Naive B cell (primary cell): ENCODE results near the gene ATF6. TPM values are rescaled to one million over a fixed set of nuclear protein-coding genes. Genes with fewer than 3 reads are reported as not detected.
"Not testable (repeated sequence)": the region's sequence is repeated elsewhere in the genome, so short reads cannot be mapped to it uniquely, and the experiment has no call there.

Experiments used
- ATAC-seq, 2 donors: fragments of 150-1000 bp; cut with Tn5 transposase; 2 replicates each; pipeline ENCODE4 v1.10.0; 2021; ENCODE audit warnings: low read depth in 2 of 2, mild to moderate bottlenecking in 2 of 2, moderate library complexity in 2 of 2
- DNase-seq: peaks from one replicate; pipeline ENCODE4 v3.0.0; 2022
- H3K27ac Mint-ChIP-seq, 6 donors: one replicate each; pipeline ENCODE4 v1.8.0; 2020 to 2022; ENCODE audit warnings: mild to moderate bottlenecking in 6 of 6, mixed read lengths in 6 of 6, moderate library complexity in 5 of 6, inconsistent platforms in 2 of 6
- H3K27me3 Mint-ChIP-seq, 3 donors: one replicate each; pipeline ENCODE4 v1.8.0; 2021 to 2022; ENCODE audit warnings: mixed read lengths in 3 of 3, mild to moderate bottlenecking in 1 of 3
- H3K36me3 Mint-ChIP-seq, 2 donors: one replicate each; pipeline ENCODE4 v1.8.0; 2020 to 2022; ENCODE audit warnings: mixed read lengths in 2 of 2, inconsistent platforms in 1 of 2, mild to moderate bottlenecking in 1 of 2
- H3K4me1 Mint-ChIP-seq, 3 donors: one replicate each; pipeline ENCODE4 v1.8.0; 2020 to 2022; ENCODE audit warnings: mixed read lengths in 3 of 3, inconsistent platforms in 1 of 3, mild to moderate bottlenecking in 1 of 3, moderate library complexity in 1 of 3
- H3K4me3 Mint-ChIP-seq, 8 donors: one replicate each; pipeline ENCODE4 v1.8.0; 2020 to 2022; ENCODE audit warnings: mild to moderate bottlenecking in 8 of 8, mixed read lengths in 8 of 8, moderate library complexity in 8 of 8, inconsistent platforms in 2 of 8
- H3K9me3 Mint-ChIP-seq, 7 donors: one replicate each; pipeline ENCODE4 v1.8.0; 2020 to 2022; ENCODE audit warnings: mixed read lengths in 7 of 7, mild to moderate bottlenecking in 5 of 7, inconsistent platforms in 2 of 7, moderate library complexity in 1 of 7
- polyA plus RNA-seq, 6 donors: library from polyadenylated mRNA; unstranded; fragments of 300-500 nt; fragmentation: Illumina TruSeq; gene quantifications; one replicate each; pipeline ENCODE4 v1.2.3, GENCODE V29; 2021; ENCODE audit warnings: low read depth in 6 of 6

The ATF6 gene
- polyA plus RNA-seq, 6 donors from 2014 or later, result 12.0 to 15.3 (median 14.3) TPM

DNA sequence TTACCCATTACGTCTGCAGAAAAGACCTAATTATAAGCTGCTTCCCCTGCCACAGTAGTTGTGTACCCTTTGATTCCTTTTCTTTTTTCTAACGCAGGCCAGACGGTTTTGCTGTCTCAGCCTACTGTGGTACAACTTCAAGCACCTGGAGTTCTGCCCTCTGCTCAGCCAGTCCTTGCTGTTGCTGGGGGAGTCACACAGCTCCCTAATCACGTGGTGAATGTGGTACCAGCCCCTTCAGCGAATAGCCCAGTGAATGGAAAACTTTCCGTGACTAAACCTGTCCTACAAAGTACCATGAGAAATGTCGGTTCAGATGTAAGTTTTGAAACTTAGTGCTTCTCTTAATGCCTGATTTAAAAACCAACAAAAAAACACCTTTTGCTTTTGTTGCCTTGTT is 35.8 kb downstream of the ATF6 start:
- Mint-ChIP-seq H3K4me3 (no peak overlapping the region), H3K36me3 (peaks cover 34 to 35% of the 10 kb centered on the region in 2 donors), H3K9me3 (no peaks in the 10 kb centered on the region)

GRCh38 chr1:161803181-161803580 is 37.1 kb downstream of the ATF6 start:
- Mint-ChIP-seq H3K27ac (peak overlapping the region in 2 of 6 donors; percentile 28 to 64), H3K36me3 (peaks cover 28 to 35% of the 10 kb centered on the region in 2 donors), H3K4me1 (no peaks in the 10 kb centered on the region), H3K4me3 (no peak overlapping the region), H3K27me3 (no peaks in the 10 kb centered on the region), H3K9me3 (no peaks in the 10 kb centered on the region)
- DNase-seq (no peak), ATAC-seq (no peak)

More for the DNA sequence above, 35.8 kb downstream of the ATF6 start:
- ATAC-seq (no peak), DNase-seq (no peak)
- no peaks in the 10 kb centered on the region for H3K27me3 Mint-ChIP-seq
- peak overlapping the region in 1 of 6 donors; percentile 2 for H3K27ac Mint-ChIP-seq
- H3K4me1 Mint-ChIP-seq, result no peaks in the 10 kb centered on the region

GRCh38 chr1:161805399-161806197 is 39.5 kb downstream of the ATF6 start:
- Mint-ChIP-seq H3K4me3 (no peak overlapping the region), H3K4me1 (no peaks in the 10 kb centered on the region), H3K27ac (peak overlapping the region in 2 of 6 donors; percentile 35 to 41), H3K36me3 (peaks cover 28 to 38% of the 10 kb centered on the region in 2 donors), H3K9me3 (peaks cover 3 to 15% (median 11%) of the 10 kb centered on the region in 7 donors), H3K27me3 (no peaks in the 10 kb centered on the region)
- ATAC-seq (no peak), DNase-seq (no peak)

DNA sequence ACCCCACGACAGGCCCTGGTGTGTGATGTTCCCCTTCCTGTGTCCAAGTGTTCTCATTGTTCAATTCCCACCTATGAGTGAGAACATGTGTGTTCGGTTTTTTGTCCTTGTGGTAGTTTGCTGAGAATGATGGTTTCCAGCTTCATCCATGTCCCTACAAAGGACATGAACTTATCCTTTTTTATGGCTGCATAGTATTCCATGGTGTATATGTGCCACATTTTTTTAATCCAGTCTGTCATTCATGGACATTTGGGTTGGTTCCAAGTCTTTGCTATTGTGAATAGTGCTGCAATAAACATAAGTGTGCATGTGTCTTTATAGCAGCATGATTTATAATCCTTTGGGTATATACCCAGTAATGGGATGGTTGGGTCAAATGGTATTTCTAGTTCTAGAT is 43.1 kb downstream of the ATF6 start:
- H3K4me3 Mint-ChIP-seq, H3K27ac Mint-ChIP-seq, DNase-seq, ATAC-seq, H3K4me1 Mint-ChIP-seq, H3K27me3 Mint-ChIP-seq: not testable (repeated sequence)
- peaks cover 29 to 43% of the 10 kb centered on the region in 2 donors for H3K36me3 Mint-ChIP-seq
- H3K9me3 Mint-ChIP-seq, result peaks cover 4 to 17% (median 13%) of the 10 kb centered on the region in 7 donors

GRCh38 chr1:161809656-161810055 is 43.5 kb downstream of the ATF6 start:
- H3K4me1 Mint-ChIP-seq, ATAC-seq, H3K27ac Mint-ChIP-seq, H3K27me3 Mint-ChIP-seq, DNase-seq, H3K4me3 Mint-ChIP-seq: not testable (repeated sequence)
- peaks cover 4 to 17% (median 13%) of the 10 kb centered on the region in 7 donors for H3K9me3 Mint-ChIP-seq
- H3K36me3 Mint-ChIP-seq, result peaks cover 29 to 43% of the 10 kb centered on the region in 2 donors

- Mint-ChIP-seq H3K4me1 (no peaks in the 10 kb centered on the region), H3K27me3 (no peaks in the 10 kb centered on the region), H3K9me3 (peaks cover 4 to 17% (median 13%) of the 10 kb centered on the region in 7 donors), H3K27ac (no peak overlapping the region), H3K36me3 (peaks cover 27 to 43% of the 10 kb centered on the region in 2 donors), H3K4me3 (no peak overlapping the region)
- ATAC-seq (no peak), DNase-seq (no peak)
Measured at GRCh38 chr1:161810780-161811179, 44.7 kb downstream of the ATF6 start.

DNA sequence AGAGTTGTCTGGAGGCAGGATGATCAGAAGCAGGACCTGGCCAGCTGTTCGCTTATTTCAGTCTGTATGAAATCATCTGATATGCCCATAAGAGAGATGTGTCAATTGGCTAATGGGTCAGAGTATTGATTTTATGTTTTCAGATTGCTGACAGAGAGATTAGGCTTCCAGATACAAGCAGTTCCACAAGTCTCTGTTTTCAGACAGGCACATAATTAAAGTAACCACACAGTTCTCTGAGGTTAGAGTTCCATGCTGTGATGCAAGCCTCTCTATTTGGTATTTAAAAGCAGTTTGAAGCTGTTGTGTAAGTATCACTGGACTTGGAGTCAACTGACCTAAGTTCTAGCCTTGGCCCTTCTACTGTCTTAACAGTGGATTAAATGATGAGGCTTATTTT is 50.1 kb downstream of the ATF6 start:
- Mint-ChIP-seq H3K27me3 (no peaks in the 10 kb centered on the region), H3K36me3 (peaks cover 11 to 31% of the 10 kb centered on the region in 2 donors), H3K27ac (no peak overlapping the region), H3K4me3 (no peak overlapping the region), H3K4me1 (peaks cover 0 to 5% (median 0%) of the 10 kb centered on the region in 3 donors), H3K9me3 (peaks cover 0 to under 1% (median 0%) of the 10 kb centered on the region in 7 donors)
- DNase-seq (no peak), ATAC-seq (no peak)

GRCh38 chr1:161817176-161817730 is 51.1 kb downstream of the ATF6 start:
- ATAC-seq (no peak), DNase-seq (no peak)
- H3K4me1 Mint-ChIP-seq, result peaks cover 0 to 5% (median 0%) of the 10 kb centered on the region in 3 donors
- H3K27me3 Mint-ChIP-seq, result no peaks in the 10 kb centered on the region
- H3K4me3 Mint-ChIP-seq, result no peak overlapping the region
- peak overlapping the region in 2 of 6 donors; percentile 37 to 39 for H3K27ac Mint-ChIP-seq
- peaks cover 14 to 25% of the 10 kb centered on the region in 2 donors for H3K36me3 Mint-ChIP-seq
- H3K9me3 Mint-ChIP-seq, result no peaks in the 10 kb centered on the region

- no peak for ATAC-seq
- H3K9me3 Mint-ChIP-seq, result no peaks in the 10 kb centered on the region
- H3K4me3 Mint-ChIP-seq, result no peak overlapping the region
- peaks cover 0 to 5% (median 0%) of the 10 kb centered on the region in 3 donors for H3K4me1 Mint-ChIP-seq
- no peak for DNase-seq
- H3K27ac Mint-ChIP-seq, result no peak overlapping the region
- H3K27me3 Mint-ChIP-seq, result no peaks in the 10 kb centered on the region
- H3K36me3 Mint-ChIP-seq, result peaks cover 27 to 32% of the 10 kb centered on the region in 2 donors
Measured at GRCh38 chr1:161820914-161821313, 54.8 kb downstream of the ATF6 start.

DNA sequence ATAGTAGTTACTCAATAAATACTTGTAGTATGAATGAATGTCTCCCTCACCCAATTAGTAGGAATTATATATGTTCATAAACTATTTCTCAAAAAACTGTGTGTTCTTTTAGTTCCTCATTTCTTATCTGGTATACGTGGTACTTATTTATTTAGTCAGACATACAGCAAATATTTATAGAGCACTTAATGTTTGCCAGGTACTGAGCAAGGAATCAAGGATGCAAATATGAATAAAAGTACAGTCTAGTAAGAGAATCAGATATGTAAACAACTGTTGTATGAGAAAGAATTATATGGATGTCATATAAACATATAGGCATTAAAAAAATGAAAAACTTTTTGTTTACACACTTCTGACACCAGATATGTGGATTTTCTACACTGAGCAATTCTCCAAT is 58.5 kb downstream of the ATF6 start:
- H3K36me3 Mint-ChIP-seq, result peaks cover 43 to 44% of the 10 kb centered on the region in 2 donors
- DNase-seq (no peak), ATAC-seq (no peak)
- no peaks in the 10 kb centered on the region for H3K9me3 Mint-ChIP-seq
- no peaks in the 10 kb centered on the region for H3K27me3 Mint-ChIP-seq
- no peak overlapping the region for H3K27ac Mint-ChIP-seq
- H3K4me1 Mint-ChIP-seq, result no peaks in the 10 kb centered on the region
- H3K4me3 Mint-ChIP-seq, result no peak overlapping the region

DNA sequence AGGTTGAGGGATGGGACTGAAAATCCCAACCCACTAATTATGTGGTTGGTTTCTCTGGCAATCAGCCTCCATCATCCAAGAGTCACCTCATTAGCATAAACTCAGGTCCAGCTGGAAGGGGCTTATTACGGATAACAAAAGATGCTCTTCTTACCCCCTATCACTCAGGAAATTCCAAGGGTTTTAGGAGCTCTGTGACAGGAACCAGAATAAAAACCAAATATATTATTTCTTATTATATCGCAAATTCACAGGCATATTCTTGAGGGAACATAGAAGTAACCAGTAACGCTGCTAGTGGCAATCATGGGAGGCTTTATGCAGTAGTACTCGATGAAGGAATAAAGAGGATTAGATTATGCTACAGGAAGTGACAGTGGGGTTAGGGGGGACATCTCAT is 59.7 kb downstream of the ATF6 start:
- Mint-ChIP-seq H3K4me3 (no peak overlapping the region), H3K27ac (no peak overlapping the region), H3K36me3 (peaks cover 38 to 43% of the 10 kb centered on the region in 2 donors), H3K9me3 (no peaks in the 10 kb centered on the region), H3K27me3 (no peaks in the 10 kb centered on the region), H3K4me1 (no peaks in the 10 kb centered on the region)
- no peak for DNase-seq
- no peak for ATAC-seq

DNA sequence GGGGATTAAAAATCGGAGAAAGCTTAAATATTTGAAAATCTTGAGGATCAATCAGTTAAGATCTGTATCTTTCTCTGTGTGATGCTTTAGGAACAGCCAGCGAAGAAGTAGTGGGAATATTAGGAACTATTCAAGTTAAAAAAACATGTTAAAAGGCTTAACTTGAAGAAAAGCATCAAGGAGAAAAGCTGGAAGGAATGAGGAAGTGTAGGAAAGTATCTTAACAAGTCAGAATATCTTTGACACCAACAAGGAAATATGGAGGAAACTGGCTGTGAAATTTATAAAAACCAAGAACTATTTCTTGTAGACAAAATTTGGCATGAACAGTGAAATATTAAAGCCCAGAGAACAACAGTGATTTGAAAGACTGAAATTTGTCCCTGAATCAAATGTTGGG is 60.4 kb downstream of the ATF6 start:
- DNase-seq (no peak), ATAC-seq (no peak)
- peaks cover 32 to 37% of the 10 kb centered on the region in 2 donors for H3K36me3 Mint-ChIP-seq

GRCh38 chr1:161827786-161828185 is 61.7 kb downstream of the ATF6 start:
- peaks cover 25 to 30% of the 10 kb centered on the region in 2 donors for H3K36me3 Mint-ChIP-seq
- H3K27ac Mint-ChIP-seq, result no peak overlapping the region
- no peak for DNase-seq
- no peak overlapping the region for H3K4me3 Mint-ChIP-seq
- H3K9me3 Mint-ChIP-seq, result no peaks in the 10 kb centered on the region
- H3K4me1 Mint-ChIP-seq, result no peaks in the 10 kb centered on the region
- ATAC-seq, result no peak
- no peaks in the 10 kb centered on the region for H3K27me3 Mint-ChIP-seq

More for the DNA sequence above, 60.4 kb downstream of the ATF6 start:
- H3K27ac Mint-ChIP-seq, result no peak overlapping the region
- H3K9me3 Mint-ChIP-seq, result no peaks in the 10 kb centered on the region
- H3K4me1 Mint-ChIP-seq, result no peaks in the 10 kb centered on the region
- H3K4me3 Mint-ChIP-seq, result no peak overlapping the region
- no peaks in the 10 kb centered on the region for H3K27me3 Mint-ChIP-seq

DNA sequence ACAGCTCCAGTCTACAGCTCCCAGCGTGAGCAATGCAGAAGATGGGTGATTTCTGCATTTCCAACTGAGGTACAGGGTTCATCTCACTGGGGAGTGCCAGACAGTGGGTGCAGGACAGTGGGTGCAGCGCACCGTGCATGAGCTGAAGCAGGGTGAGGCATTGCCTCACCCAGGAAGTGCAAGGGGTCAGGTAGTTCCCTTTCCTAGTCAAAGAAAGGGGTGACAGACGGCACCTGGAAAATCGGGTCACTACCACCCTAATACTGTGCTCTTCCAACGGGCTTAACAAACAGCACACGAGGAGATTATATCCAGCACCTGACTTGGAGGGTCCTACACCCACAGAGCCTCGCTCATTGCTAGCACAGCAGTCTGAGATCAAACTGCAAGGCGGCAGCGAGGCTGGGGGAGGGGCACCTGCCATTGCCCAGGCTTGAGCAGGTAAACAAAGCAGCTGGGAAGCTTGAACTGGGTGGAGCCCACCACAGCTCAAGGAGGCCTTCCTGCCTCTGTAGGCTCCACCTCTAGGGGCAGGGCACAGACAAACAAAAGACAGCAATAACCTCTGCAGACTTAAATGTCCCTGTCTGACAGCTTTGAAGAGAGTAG is 66.3 kb downstream of the ATF6 start:
- H3K27me3 Mint-ChIP-seq, H3K4me1 Mint-ChIP-seq, DNase-seq, H3K9me3 Mint-ChIP-seq, H3K4me3 Mint-ChIP-seq, ATAC-seq, H3K27ac Mint-ChIP-seq: not testable (repeated sequence)
- peaks cover 13 to 17% of the 10 kb centered on the region in 2 donors for H3K36me3 Mint-ChIP-seq
